ENCODE measurements around the gene TNS1.
A peak's percentile ranks its signal among the peaks of the same experiment; 100 is the strongest.

The TNS1 gene

DNA sequence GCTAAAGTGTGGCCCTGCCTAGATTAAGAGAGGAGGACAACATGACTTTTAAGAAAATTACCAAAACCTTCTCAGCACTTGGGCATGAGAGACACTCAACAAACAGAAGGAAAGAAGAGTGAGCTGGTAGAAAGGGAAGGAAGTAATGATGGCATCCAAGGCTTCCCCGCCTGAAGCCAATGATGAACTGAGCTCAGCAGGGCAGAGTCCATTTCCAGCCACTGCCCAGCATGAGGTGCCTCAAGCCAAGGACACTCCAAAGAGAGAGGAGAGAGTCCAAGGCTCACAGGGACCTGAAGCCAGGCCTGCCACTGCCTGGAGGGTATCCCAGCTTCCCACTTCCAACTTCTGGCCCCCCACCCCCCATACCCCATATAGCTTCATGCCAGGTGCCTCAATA is 9.5 kb upstream of the TNS1 start:
- H3K9ac ChIP-seq (ENCODE audit: low read depth, low read length): no peak overlapping the region
- H3K4me2 ChIP-seq (ENCODE audit: low read length): no peak overlapping the region
- peaks cover 27% of the 10 kb centered on the region for H3K4me1 ChIP-seq (ENCODE audit: control insufficient read depth, insufficient read depth, low read length)
- no peak overlapping the region for H3K4me3 ChIP-seq (ENCODE audit: low read length)
- no peaks in the 10 kb centered on the region for H3K9me3 ChIP-seq (replicated peaks; ENCODE audit: low read length)
- H3K27me3 ChIP-seq (ENCODE audit: control insufficient read depth, insufficient read depth, low read length): no peaks in the 10 kb centered on the region
- no peaks in the 10 kb centered on the region for H3K36me3 ChIP-seq (ENCODE audit: insufficient read depth, low read length)

- Histone ChIP-seq H3K4me1 (ENCODE audit: control insufficient read depth, insufficient read depth, low read length) (peaks cover 30% of the 10 kb centered on the region), H3K9ac (ENCODE audit: low read depth, low read length) (no peak overlapping the region), H3K27me3 (ENCODE audit: control insufficient read depth, insufficient read depth, low read length) (no peaks in the 10 kb centered on the region), H3K4me2 (ENCODE audit: low read length) (no peak overlapping the region), H3K4me3 (ENCODE audit: low read length) (no peak overlapping the region), H3K36me3 (ENCODE audit: insufficient read depth, low read length) (no peaks in the 10 kb centered on the region), H3K9me3 (replicated peaks; ENCODE audit: low read length) (no peaks in the 10 kb centered on the region)
Observed at GRCh38 chr2:218011653-218012040, 8.9 kb upstream of the TNS1 start.

- H3K9ac ChIP-seq (ENCODE audit: low read depth, low read length): no peak overlapping the region
- H3K4me1 ChIP-seq (ENCODE audit: control insufficient read depth, insufficient read depth, low read length): peaks cover 35% of the 10 kb centered on the region
- H3K9me3 ChIP-seq (replicated peaks; ENCODE audit: low read length): no peaks in the 10 kb centered on the region
- H3K27me3 ChIP-seq (ENCODE audit: control insufficient read depth, insufficient read depth, low read length): no peaks in the 10 kb centered on the region
- H3K4me2 ChIP-seq (ENCODE audit: low read length): peak overlapping the region; percentile 97
- no peaks in the 10 kb centered on the region for H3K36me3 ChIP-seq (ENCODE audit: insufficient read depth, low read length)
- no peak overlapping the region for H3K4me3 ChIP-seq (ENCODE audit: low read length)
Observed at GRCh38 chr2:218010984-218011652, 8.3 kb upstream of the TNS1 start.

GRCh38 chr2:218010140-218010983 is 7.6 kb upstream of the TNS1 start:
- H3K4me1 ChIP-seq (ENCODE audit: control insufficient read depth, insufficient read depth, low read length): peaks cover 43% of the 10 kb centered on the region
- no peaks in the 10 kb centered on the region for H3K36me3 ChIP-seq (ENCODE audit: insufficient read depth, low read length)
- peak overlapping the region; percentile 83 for H3K4me3 ChIP-seq (ENCODE audit: low read length)
- H3K27me3 ChIP-seq (ENCODE audit: control insufficient read depth, insufficient read depth, low read length): no peaks in the 10 kb centered on the region
- peak overlapping the region; percentile 70 for H3K9ac ChIP-seq (ENCODE audit: low read depth, low read length)
- peak overlapping the region; percentile 97 for H3K4me2 ChIP-seq (ENCODE audit: low read length)
- H3K9me3 ChIP-seq (replicated peaks; ENCODE audit: low read length): no peaks in the 10 kb centered on the region

GRCh38 chr2:218009765-218010139 is 7.0 kb upstream of the TNS1 start:
- Histone ChIP-seq H3K4me2 (ENCODE audit: low read length) (peak overlapping the region; percentile 97), H3K9me3 (replicated peaks; ENCODE audit: low read length) (no peaks in the 10 kb centered on the region), H3K4me1 (ENCODE audit: control insufficient read depth, insufficient read depth, low read length) (peaks cover 49% of the 10 kb centered on the region), H3K36me3 (ENCODE audit: insufficient read depth, low read length) (no peaks in the 10 kb centered on the region), H3K9ac (ENCODE audit: low read depth, low read length) (peak overlapping the region; percentile 70), H3K27me3 (ENCODE audit: control insufficient read depth, insufficient read depth, low read length) (no peaks in the 10 kb centered on the region), H3K4me3 (ENCODE audit: low read length) (peak overlapping the region; percentile 83)

DNA sequence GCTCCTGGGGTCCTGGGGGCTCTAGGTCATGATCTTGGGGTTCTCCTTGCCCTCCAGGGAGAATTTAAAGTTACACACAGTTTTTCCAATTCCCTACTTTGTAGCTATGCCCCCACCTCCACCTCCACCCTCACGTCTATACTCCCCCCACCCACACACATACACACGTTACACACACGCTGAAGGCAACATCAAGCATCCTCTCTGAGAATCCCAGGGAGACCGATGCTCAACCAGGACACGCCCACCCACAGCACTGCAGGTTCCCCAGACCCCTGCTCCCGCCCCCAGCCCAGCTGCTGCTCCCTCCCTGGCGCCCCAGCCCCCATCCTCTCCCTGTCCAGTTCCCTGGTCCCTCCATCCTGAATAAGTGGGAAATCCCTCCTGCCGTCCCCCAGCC is 6.4 kb upstream of the TNS1 start:
- Histone ChIP-seq H3K27me3 (ENCODE audit: control insufficient read depth, insufficient read depth, low read length) (no peaks in the 10 kb centered on the region), H3K4me3 (ENCODE audit: low read length) (peak overlapping the region; percentile 83), H3K36me3 (ENCODE audit: insufficient read depth, low read length) (no peaks in the 10 kb centered on the region), H3K9me3 (replicated peaks; ENCODE audit: low read length) (no peaks in the 10 kb centered on the region), H3K4me1 (ENCODE audit: control insufficient read depth, insufficient read depth, low read length) (peaks cover 54% of the 10 kb centered on the region), H3K9ac (ENCODE audit: low read depth, low read length) (no peak overlapping the region), H3K4me2 (ENCODE audit: low read length) (peak overlapping the region; percentile 97)

DNA sequence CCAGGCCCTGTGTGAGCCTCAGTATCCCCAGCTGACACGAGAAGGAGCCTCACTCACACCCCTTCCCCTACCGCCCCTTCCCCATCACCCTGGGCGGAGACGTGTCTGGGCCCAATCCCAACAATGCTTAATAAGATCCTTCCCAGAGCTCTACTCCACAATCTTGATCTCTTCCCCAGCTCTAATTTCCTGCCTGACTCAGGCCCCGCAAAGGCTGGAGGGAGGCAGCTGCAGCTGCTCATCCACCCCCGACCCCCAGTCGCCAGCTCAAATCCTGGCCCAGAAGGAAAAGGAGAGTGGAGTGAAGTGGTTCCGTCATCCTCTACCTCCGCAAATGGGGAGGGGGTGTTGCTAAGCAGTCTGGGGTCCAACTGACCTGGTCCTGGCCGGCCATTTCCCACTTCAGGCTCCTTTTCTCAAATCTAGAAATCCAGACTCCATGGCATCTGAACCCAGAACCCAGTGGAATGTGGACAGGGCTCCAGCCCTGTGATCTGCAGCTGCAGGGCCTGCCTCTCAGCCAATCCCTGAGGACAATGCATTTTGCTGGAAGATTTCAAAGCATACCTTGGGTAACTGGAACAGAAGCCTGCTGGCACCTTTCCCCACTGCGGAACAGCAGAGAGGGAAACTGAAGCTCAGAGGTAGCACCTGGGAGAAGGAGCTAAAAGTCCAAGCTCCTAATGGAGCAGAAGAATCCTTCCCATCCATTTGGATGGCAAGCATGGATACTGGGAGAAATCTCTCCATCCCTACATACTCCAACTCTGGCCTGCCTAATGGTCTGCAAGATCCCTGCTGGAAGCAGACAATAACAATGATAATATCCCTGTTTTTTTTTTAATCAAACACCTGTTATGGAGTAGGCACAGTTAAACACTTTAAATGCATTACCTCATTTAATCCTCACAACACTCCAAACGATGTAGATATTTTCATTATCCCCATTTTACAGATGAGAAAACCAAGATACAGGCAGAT is 5.6 kb upstream of the TNS1 start:
- no peaks in the 10 kb centered on the region for H3K36me3 ChIP-seq (ENCODE audit: insufficient read depth, low read length)
- no peaks in the 10 kb centered on the region for H3K27me3 ChIP-seq (ENCODE audit: control insufficient read depth, insufficient read depth, low read length)
- peak overlapping the region; percentile 97 for H3K4me2 ChIP-seq (ENCODE audit: low read length)
- H3K9ac ChIP-seq (ENCODE audit: low read depth, low read length): no peak overlapping the region
- peaks cover 63% of the 10 kb centered on the region for H3K4me1 ChIP-seq (ENCODE audit: control insufficient read depth, insufficient read depth, low read length)
- no peak overlapping the region for H3K4me3 ChIP-seq (ENCODE audit: low read length)
- H3K9me3 ChIP-seq (replicated peaks; ENCODE audit: low read length): no peaks in the 10 kb centered on the region

GRCh38 chr2:218006741-218007140 is 3.9 kb upstream of the TNS1 start:
- peaks cover 75% of the 10 kb centered on the region for H3K4me1 ChIP-seq (ENCODE audit: control insufficient read depth, insufficient read depth, low read length)
- no peaks in the 10 kb centered on the region for H3K36me3 ChIP-seq (ENCODE audit: insufficient read depth, low read length)
- H3K9ac ChIP-seq (ENCODE audit: low read depth, low read length): peak overlapping the region; percentile 14
- no peak overlapping the region for H3K4me2 ChIP-seq (ENCODE audit: low read length)
- H3K27me3 ChIP-seq (ENCODE audit: control insufficient read depth, insufficient read depth, low read length): no peaks in the 10 kb centered on the region
- no peak overlapping the region for H3K4me3 ChIP-seq (ENCODE audit: low read length)
- H3K9me3 ChIP-seq (replicated peaks; ENCODE audit: low read length): no peaks in the 10 kb centered on the region

DNA sequence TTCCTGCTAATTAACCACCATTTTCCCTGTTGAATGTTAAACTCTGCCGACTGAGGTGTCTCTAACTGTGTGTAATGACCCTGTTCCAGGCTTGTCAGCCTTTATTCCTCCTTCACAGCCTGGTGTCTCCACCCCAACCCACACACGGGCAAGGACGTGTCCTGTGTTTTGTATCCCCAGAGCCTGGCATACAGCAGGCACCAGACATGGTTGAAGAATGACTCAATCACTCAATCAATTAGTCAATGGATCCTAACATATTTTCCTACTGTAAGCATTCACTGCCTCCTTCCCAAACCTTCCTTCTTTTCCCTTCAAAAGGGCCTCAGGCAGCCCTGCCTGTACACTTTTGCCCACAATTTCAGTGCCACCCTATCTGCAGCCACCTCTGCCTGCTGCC is 2.7 kb upstream of the TNS1 start:
- Histone ChIP-seq H3K36me3 (ENCODE audit: insufficient read depth, low read length) (no peaks in the 10 kb centered on the region), H3K9ac (ENCODE audit: low read depth, low read length) (no peak overlapping the region), H3K4me2 (ENCODE audit: low read length) (no peak overlapping the region), H3K27me3 (ENCODE audit: control insufficient read depth, insufficient read depth, low read length) (no peaks in the 10 kb centered on the region), H3K4me1 (ENCODE audit: control insufficient read depth, insufficient read depth, low read length) (peaks cover 73% of the 10 kb centered on the region), H3K4me3 (ENCODE audit: low read length) (no peak overlapping the region), H3K9me3 (replicated peaks; ENCODE audit: low read length) (no peaks in the 10 kb centered on the region)

DNA sequence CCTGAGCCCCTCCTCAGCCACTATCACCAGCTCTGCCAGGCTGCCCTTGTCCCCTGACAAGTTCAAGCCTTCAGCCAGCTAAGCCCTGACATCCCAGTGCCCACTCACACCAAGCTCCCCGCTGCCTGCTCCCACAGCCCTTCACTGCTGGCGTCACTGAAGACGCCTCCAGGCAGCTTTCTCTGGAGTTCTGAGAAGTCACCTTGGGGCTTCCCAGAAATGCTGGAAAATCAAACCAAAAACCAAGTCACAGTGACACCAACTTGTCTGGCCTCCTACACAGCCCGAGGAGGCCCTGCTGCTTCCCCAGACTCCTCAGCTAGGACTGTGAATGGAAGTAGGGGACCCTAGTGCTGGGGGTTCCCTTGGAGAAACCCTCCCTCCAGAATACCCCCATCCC is 2.2 kb upstream of the TNS1 start:
- Histone ChIP-seq H3K4me3 (ENCODE audit: low read length) (no peak overlapping the region), H3K27me3 (ENCODE audit: control insufficient read depth, insufficient read depth, low read length) (no peaks in the 10 kb centered on the region), H3K4me2 (ENCODE audit: low read length) (no peak overlapping the region), H3K36me3 (ENCODE audit: insufficient read depth, low read length) (no peaks in the 10 kb centered on the region), H3K9me3 (replicated peaks; ENCODE audit: low read length) (no peaks in the 10 kb centered on the region), H3K9ac (ENCODE audit: low read depth, low read length) (no peak overlapping the region), H3K4me1 (ENCODE audit: control insufficient read depth, insufficient read depth, low read length) (peaks cover 76% of the 10 kb centered on the region)

GRCh38 chr2:218003981-218004419 is 1.2 kb upstream of the TNS1 start:
- Histone ChIP-seq H3K9ac (ENCODE audit: low read depth, low read length) (peak overlapping the region; percentile 33), H3K4me2 (ENCODE audit: low read length) (no peak overlapping the region), H3K27me3 (ENCODE audit: control insufficient read depth, insufficient read depth, low read length) (no peaks in the 10 kb centered on the region), H3K36me3 (ENCODE audit: insufficient read depth, low read length) (no peaks in the 10 kb centered on the region), H3K4me1 (ENCODE audit: control insufficient read depth, insufficient read depth, low read length) (peaks cover 79% of the 10 kb centered on the region), H3K4me3 (ENCODE audit: low read length) (peak overlapping the region; percentile 9), H3K9me3 (replicated peaks; ENCODE audit: low read length) (no peaks in the 10 kb centered on the region)
